ENCODE measurements around the gene ST3GAL3.
"Not testable (repeated sequence)": the region's sequence is repeated elsewhere in the genome, so short reads cannot be mapped to it uniquely, and the experiment has no call there.

Gene ST3GAL3

GRCh38 chr1:43760745-43761317 is 53.5 kb downstream of the ST3GAL3 start:
- H3K36me3 Mint-ChIP-seq (ENCODE audit: low read depth): no peaks in the 10 kb centered on the region
- DNase-seq (no peak), ATAC-seq (no peak)
- no peak overlapping the region for H3K4me3 Mint-ChIP-seq
- H3K27ac Mint-ChIP-seq: no peak overlapping the region
- H3K27me3 Mint-ChIP-seq: no peaks in the 10 kb centered on the region
- H3K4me1 Mint-ChIP-seq: no peaks in the 10 kb centered on the region
- no peaks in the 10 kb centered on the region for H3K9me3 Mint-ChIP-seq

GRCh38 chr1:43763497-43763973 is 56.2 kb downstream of the ST3GAL3 start:
- Mint-ChIP-seq H3K9me3 (no peaks in the 10 kb centered on the region), H3K4me1 (no peaks in the 10 kb centered on the region), H3K4me3 (no peak overlapping the region), H3K27me3 (no peaks in the 10 kb centered on the region), H3K36me3 (ENCODE audit: low read depth) (no peaks in the 10 kb centered on the region), H3K27ac (no peak overlapping the region)
- ATAC-seq: peak; percentile 61
- DNase-seq: peak; percentile 41

GRCh38 chr1:43764581-43764980 is 57.2 kb downstream of the ST3GAL3 start:
- H3K27ac Mint-ChIP-seq: no peak overlapping the region
- H3K4me1 Mint-ChIP-seq: peaks cover 4% of the 10 kb centered on the region
- ATAC-seq (no peak), DNase-seq (no peak)
- H3K4me3 Mint-ChIP-seq: no peak overlapping the region
- no peaks in the 10 kb centered on the region for H3K27me3 Mint-ChIP-seq
- no peaks in the 10 kb centered on the region for H3K36me3 Mint-ChIP-seq (ENCODE audit: low read depth)
- H3K9me3 Mint-ChIP-seq: no peaks in the 10 kb centered on the region

DNA sequence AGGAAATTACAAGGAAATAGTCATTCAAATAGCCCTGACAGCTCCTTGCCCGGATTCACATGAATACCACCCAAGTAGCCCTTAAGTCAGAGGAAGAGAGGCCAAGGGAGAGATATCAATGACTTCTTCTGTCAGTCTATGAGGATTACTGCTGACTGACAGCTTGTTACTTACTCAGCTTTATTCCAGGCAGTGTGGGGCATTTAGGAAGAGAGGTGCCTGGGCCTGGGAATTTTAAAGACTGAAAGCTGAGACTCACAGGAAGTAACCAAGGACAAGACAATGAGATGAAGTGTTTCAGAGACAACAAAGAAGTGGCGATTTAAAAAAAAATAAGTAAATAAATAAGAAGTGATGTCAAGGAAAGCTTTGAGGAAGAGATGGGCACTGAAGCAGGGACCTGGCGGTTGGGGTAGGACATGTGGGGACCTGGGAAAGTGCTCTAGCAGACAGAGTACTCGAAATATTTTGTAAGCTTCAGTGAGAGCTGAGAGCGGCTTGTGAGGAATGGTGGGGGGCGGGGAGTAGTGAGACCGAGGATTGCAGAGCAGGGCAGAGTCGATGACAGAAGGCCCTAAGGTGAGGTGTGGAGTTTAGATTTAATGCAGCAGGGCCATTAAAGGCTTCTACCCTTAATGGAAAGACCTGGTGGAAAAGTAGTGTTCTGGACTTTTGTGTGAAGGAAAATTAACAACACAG is 58.9 kb downstream of the ST3GAL3 start:
- Mint-ChIP-seq H3K9me3 (no peaks in the 10 kb centered on the region), H3K4me3 (no peak overlapping the region), H3K27ac (no peak overlapping the region), H3K36me3 (ENCODE audit: low read depth) (no peaks in the 10 kb centered on the region), H3K27me3 (no peaks in the 10 kb centered on the region), H3K4me1 (peaks cover 4% of the 10 kb centered on the region)
- ATAC-seq (no peak), DNase-seq (no peak)

- no peaks in the 10 kb centered on the region for H3K27me3 Mint-ChIP-seq
- H3K4me3 Mint-ChIP-seq: no peak overlapping the region
- H3K27ac Mint-ChIP-seq: no peak overlapping the region
- peaks cover 2% of the 10 kb centered on the region for H3K36me3 Mint-ChIP-seq (ENCODE audit: low read depth)
- peaks cover 4% of the 10 kb centered on the region for H3K4me1 Mint-ChIP-seq
- DNase-seq: no peak
- no peaks in the 10 kb centered on the region for H3K9me3 Mint-ChIP-seq
- ATAC-seq: no peak
Observed at GRCh38 chr1:43766818-43767525, 59.6 kb downstream of the ST3GAL3 start.

DNA sequence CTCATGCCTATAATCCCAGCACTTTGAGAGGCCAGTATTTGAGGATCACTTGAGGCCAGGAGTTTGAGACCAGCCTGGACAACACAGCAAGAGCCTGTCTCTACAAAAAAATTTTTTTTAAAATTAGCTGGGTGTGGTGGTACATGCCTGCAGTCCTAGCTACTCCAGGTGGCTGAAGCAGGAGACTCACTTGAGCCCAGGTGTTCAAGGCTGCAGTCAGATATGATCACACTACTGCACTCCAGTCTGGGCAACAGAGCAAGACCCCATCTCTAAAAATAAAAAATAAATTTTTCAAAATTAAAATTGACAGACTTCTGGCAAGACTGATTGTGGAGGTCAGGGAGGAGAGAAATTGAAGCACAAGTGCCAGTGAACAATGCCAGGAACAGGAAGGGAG is 60.8 kb downstream of the ST3GAL3 start:
- H3K27me3 Mint-ChIP-seq: no peaks in the 10 kb centered on the region
- ATAC-seq (no peak), DNase-seq (no peak)
- H3K27ac Mint-ChIP-seq: no peak overlapping the region
- peaks cover 2% of the 10 kb centered on the region for H3K36me3 Mint-ChIP-seq (ENCODE audit: low read depth)
- no peak overlapping the region for H3K4me3 Mint-ChIP-seq
- no peaks in the 10 kb centered on the region for H3K9me3 Mint-ChIP-seq
- H3K4me1 Mint-ChIP-seq: peaks cover 4% of the 10 kb centered on the region

GRCh38 chr1:43769350-43769908 is 62.1 kb downstream of the ST3GAL3 start:
- peaks cover 3% of the 10 kb centered on the region for H3K36me3 Mint-ChIP-seq (ENCODE audit: low read depth)
- no peak for DNase-seq
- H3K9me3 Mint-ChIP-seq: no peaks in the 10 kb centered on the region
- H3K4me3 Mint-ChIP-seq: no peak overlapping the region
- no peaks in the 10 kb centered on the region for H3K27me3 Mint-ChIP-seq
- H3K27ac Mint-ChIP-seq: no peak overlapping the region
- H3K4me1 Mint-ChIP-seq: peaks cover 4% of the 10 kb centered on the region
- no peak for ATAC-seq

DNA sequence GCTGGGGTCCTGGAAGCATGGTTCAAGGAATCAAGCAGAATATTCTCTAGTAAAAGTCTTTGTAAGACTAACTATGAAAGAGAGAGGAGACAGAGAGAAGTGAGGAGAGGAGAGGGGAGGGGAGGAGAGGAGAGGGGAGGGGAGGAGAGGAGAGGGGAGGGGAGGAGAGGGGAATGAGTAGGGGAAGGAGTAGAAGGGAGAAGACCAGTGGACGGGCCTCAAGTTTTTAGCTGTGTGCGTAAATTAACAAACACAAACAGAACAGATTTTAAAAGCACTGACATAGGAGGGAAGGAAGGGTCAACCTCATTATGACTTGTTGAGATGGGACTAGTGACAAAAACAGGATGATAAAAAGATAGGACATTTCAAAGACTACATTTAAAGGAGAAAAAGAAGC is 62.8 kb downstream of the ST3GAL3 start:
- peaks cover 3% of the 10 kb centered on the region for H3K36me3 Mint-ChIP-seq (ENCODE audit: low read depth)
- no peak for ATAC-seq
- H3K9me3 Mint-ChIP-seq: no peaks in the 10 kb centered on the region

DNA sequence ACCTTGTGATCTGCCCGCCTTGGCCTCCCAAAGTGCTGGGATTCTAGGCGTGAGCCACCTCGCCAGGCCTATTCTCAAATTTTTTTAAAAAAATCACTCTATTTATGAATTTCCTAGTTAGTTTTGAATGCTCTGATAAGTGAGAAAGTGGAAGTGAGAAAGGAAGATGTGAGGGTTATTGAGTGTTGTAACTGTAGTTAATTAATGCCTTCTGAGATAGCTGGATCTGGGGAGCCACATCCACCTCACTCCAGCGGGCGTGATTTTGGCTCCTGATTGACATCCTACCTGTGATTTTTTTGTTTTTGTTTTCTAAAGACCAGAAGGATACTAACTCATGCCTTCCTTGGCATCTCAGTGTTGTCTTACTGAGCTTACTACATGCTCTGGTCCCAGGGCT is 65.6 kb downstream of the ST3GAL3 start:
- Mint-ChIP-seq H3K27ac (no peak overlapping the region), H3K4me3 (no peak overlapping the region), H3K36me3 (ENCODE audit: low read depth) (peaks cover 11% of the 10 kb centered on the region), H3K9me3 (no peaks in the 10 kb centered on the region), H3K27me3 (no peaks in the 10 kb centered on the region), H3K4me1 (peaks cover 4% of the 10 kb centered on the region)
- no peak for DNase-seq
- ATAC-seq: no peak

More for the DNA sequence above, 62.8 kb downstream of the ST3GAL3 start:
- Mint-ChIP-seq H3K27me3 (no peaks in the 10 kb centered on the region), H3K4me1 (peaks cover 4% of the 10 kb centered on the region), H3K4me3 (no peak overlapping the region), H3K27ac (no peak overlapping the region)
- DNase-seq: no peak

DNA sequence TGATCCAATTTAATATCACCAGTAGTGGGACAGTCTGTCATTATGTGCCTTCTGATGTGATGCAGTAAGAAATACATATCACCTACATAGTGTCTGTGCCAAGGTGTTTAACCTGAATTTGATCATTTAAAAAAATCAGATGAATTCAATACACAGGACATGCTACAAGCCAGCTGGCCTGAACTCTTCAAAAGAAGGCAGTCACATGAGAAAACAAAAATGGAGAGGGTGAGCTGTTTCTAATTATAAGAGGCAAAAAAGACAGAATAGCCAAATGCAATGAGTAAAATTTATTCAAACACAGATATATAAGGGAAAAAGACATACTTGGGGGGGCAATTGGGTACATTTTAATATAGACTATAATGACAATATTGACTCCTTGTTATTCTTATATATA is 66.5 kb downstream of the ST3GAL3 start:
- H3K9me3 Mint-ChIP-seq: no peaks in the 10 kb centered on the region
- no peak for DNase-seq
- H3K27me3 Mint-ChIP-seq: no peaks in the 10 kb centered on the region
- peaks cover 14% of the 10 kb centered on the region for H3K36me3 Mint-ChIP-seq (ENCODE audit: low read depth)
- H3K4me3 Mint-ChIP-seq: no peak overlapping the region
- H3K4me1 Mint-ChIP-seq: peaks cover 4% of the 10 kb centered on the region
- H3K27ac Mint-ChIP-seq: no peak overlapping the region
- no peak for ATAC-seq

GRCh38 chr1:43774359-43774758 is 67.0 kb downstream of the ST3GAL3 start:
- DNase-seq (no peak), ATAC-seq (no peak)
- H3K4me1 Mint-ChIP-seq: peaks cover 2% of the 10 kb centered on the region
- no peaks in the 10 kb centered on the region for H3K27me3 Mint-ChIP-seq
- no peak overlapping the region for H3K27ac Mint-ChIP-seq
- no peak overlapping the region for H3K4me3 Mint-ChIP-seq
- H3K9me3 Mint-ChIP-seq: peaks cover 5% of the 10 kb centered on the region
- peaks cover 19% of the 10 kb centered on the region for H3K36me3 Mint-ChIP-seq (ENCODE audit: low read depth)

DNA sequence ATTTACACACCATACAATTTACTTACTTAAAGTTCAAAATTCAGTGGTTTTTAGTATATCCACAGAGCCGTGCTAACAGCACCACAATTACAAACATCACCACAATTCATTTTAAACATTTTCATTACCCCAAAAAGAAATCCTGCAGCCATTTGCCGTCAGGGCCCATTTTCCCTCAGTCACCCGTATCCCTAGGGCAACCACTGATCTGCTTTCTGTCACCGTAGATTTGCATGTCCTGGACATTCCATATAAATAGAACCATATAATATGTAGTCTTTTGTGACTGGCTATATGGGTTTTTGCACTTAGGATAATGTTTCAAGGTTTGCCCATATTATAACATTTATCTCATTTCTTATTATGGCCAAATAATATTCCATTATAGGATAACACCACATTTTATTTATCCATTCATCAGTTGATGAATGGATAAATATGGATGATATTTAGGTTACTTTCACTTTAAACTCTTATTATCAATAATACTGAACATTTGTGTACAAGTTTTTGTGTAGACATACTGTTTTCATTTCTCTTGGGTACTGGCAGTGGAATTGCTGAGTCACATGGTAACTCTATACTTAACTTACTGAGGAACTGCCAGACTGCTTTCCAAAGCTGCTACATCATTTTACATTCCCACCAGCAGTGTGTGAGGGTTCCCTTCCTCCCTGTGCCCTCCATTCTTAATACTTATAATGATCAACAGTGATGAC is 68.9 kb downstream of the ST3GAL3 start:
- no peak overlapping the region for H3K27ac Mint-ChIP-seq
- peaks cover 34% of the 10 kb centered on the region for H3K36me3 Mint-ChIP-seq (ENCODE audit: low read depth)
- DNase-seq (no peak), ATAC-seq (no peak)
- H3K27me3 Mint-ChIP-seq: no peaks in the 10 kb centered on the region
- no peak overlapping the region for H3K4me3 Mint-ChIP-seq
- peaks cover 7% of the 10 kb centered on the region for H3K4me1 Mint-ChIP-seq
- peaks cover 21% of the 10 kb centered on the region for H3K9me3 Mint-ChIP-seq

GRCh38 chr1:43777916-43778315 is 70.6 kb downstream of the ST3GAL3 start:
- H3K4me3 Mint-ChIP-seq, ATAC-seq, H3K4me1 Mint-ChIP-seq, H3K27me3 Mint-ChIP-seq, H3K27ac Mint-ChIP-seq, DNase-seq: not testable (repeated sequence)
- Mint-ChIP-seq H3K36me3 (ENCODE audit: low read depth) (peaks cover 33% of the 10 kb centered on the region), H3K9me3 (peaks cover 21% of the 10 kb centered on the region)

DNA sequence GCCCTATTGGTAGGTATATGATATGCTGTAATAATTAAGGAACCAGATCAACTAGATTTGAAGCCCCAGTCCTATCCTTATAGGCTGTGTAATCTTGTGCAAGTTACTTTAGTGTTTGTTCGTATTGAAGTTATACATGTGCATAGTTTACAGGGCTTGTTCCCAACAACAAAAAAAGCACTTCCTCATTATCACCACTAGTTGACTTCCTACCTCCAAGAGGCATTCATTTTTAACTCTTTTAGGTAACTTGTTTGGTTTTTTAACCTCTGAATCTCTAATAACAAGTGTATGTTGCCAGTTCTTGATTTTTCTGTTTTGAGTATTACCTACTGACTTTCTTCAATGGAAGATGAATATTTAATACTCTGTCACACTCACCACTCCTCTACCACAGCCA is 71.9 kb downstream of the ST3GAL3 start:
- DNase-seq (no peak), ATAC-seq (no peak)
- Mint-ChIP-seq H3K27ac (no peak overlapping the region), H3K36me3 (ENCODE audit: low read depth) (peaks cover 32% of the 10 kb centered on the region), H3K4me3 (no peak overlapping the region), H3K27me3 (no peaks in the 10 kb centered on the region), H3K9me3 (peaks cover 21% of the 10 kb centered on the region), H3K4me1 (peaks cover 18% of the 10 kb centered on the region)
